ENCODE results near the gene TMEM39A. TPM values are rescaled to one million over a fixed set of nuclear protein-coding genes. Genes with fewer than 3 reads are reported as not detected.

TMEM39A gene
- total RNA-seq, 1 experiment from 2014 or later: 40.2 TPM

DNA sequence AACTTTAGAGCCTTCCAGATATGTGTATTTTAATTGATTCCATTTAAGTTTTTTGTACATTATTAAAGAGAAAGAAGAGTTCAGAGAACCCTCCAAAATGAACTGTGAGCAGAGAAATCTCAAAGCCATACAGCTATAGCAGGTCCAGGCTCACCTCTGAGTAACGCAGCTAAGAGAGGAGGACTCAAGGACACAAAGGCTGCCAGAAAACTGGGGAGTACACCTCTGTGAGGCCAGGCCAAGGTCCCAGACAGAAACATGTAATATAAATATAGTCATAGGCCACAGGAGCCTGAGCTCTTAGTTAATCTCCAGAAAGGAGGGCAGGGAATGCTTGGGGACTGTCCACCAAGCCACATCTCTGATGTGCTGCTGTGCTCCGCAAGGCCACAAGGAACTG, 66.5 kb downstream of the TMEM39A start:
- H3K4me1 ChIP-seq (ENCODE audit: control insufficient read depth in 1 of 2, insufficient read depth in 2 of 2, low read length in 2 of 2): no peaks in the 10 kb centered on the region
- no peak overlapping the region for H3K4me3 ChIP-seq (replicated peaks in 1 of 2; ENCODE audit: low read depth in 1 of 2, low read length in 2 of 2)
- H3K4me2 ChIP-seq (ENCODE audit: low read length): no peak overlapping the region
- H4K20me1 ChIP-seq (ENCODE audit: insufficient read depth): no peaks in the 10 kb centered on the region
- ATAC-seq: no peak
- CTCF ChIA-PET: interaction anchor here (2.4 kb wide), 1 partner anchor 23 kb away, joined by 7 read pairs; no protein-coding TSS in a partner anchor
- H3K9ac ChIP-seq (ENCODE audit: low read length): no peak overlapping the region
- POLR2A ChIA-PET: no interaction called here
- RAD21 ChIA-PET (ENCODE audit: low non-redundant PET in 1 of 2, low total read pairs in 2 of 2, uncharacterized antibody in 2 of 2, unreplicated experiment in 2 of 2): no interaction called here
- H3K9me3 ChIP-seq (ENCODE audit: control insufficient read depth in 1 of 2, insufficient read depth in 1 of 2, low read depth in 1 of 2, low read length in 2 of 2): no peaks in the 10 kb centered on the region
- H3K27me3 ChIP-seq (ENCODE audit: insufficient read depth, low read length): no peaks in the 10 kb centered on the region
- no peak for DNase-seq (ENCODE audit: low read depth, low spot score)
- H3K36me3 ChIP-seq (ENCODE audit: control insufficient read depth in 1 of 2, insufficient read depth in 2 of 2, low read length in 2 of 2): no peaks in the 10 kb centered on the region
- no peak overlapping the region for H3K27ac ChIP-seq (ENCODE audit: low read depth, low read length)
- no peaks in the 10 kb centered on the region for H3K9me2 ChIP-seq (ENCODE audit: insufficient read depth)
- TF ChIP-seq CEBPB (IDR thresholded peaks at IDR 0.05; ENCODE audit: low read depth) (no peak), SIN3A (IDR thresholded peaks at IDR 0.05; ENCODE audit: low read depth) (no peak), ZBTB33 (IDR thresholded peaks at IDR 0.05; ENCODE audit: extremely low read depth, insufficient replicate concordance, low read length) (no peak), ZFX (IDR thresholded peaks at IDR 0.05) (no peak), EGR1 (IDR thresholded peaks at IDR 0.05; ENCODE audit: low read depth) (no peak), TCF7L2 (IDR thresholded peaks at IDR 0.05; ENCODE audit: borderline replicate concordance, extremely low read depth, insufficient read depth, insufficient read length) (no peak), CTCF (IDR thresholded peaks at IDR 0.05 in 2 of 3, conservative IDR thresholded peaks at IDR 0.05 in 1 of 3; ENCODE audit: borderline replicate concordance in 1 of 3, insufficient read depth in 1 of 3, low read depth in 2 of 3, low read length in 2 of 3) (no peak), YY1 (IDR thresholded peaks at IDR 0.05; ENCODE audit: extremely low read depth, insufficient replicate concordance, low read depth, low read length) (no peak), ELF1 (IDR thresholded peaks at IDR 0.05; ENCODE audit: borderline replicate concordance, low read depth) (no peak), MAX (IDR thresholded peaks at IDR 0.05) (no peak), REST (IDR thresholded peaks at IDR 0.05; ENCODE audit: low read depth) (no peak), JUND (IDR thresholded peaks at IDR 0.05) (no peak), SP1 (IDR thresholded peaks at IDR 0.05; ENCODE audit: low read depth) (no peak), ZNF274 (IDR thresholded peaks at IDR 0.05; ENCODE audit: low read depth, low read length) (no peak), RAD21 (IDR thresholded peaks at IDR 0.05; ENCODE audit: low read depth) (no peak), EZH2 (IDR thresholded peaks at IDR 0.05) (no peak), POLR2AphosphoS5 (IDR thresholded peaks at IDR 0.05; ENCODE audit: low read depth, low read length) (no peak), SRF (IDR thresholded peaks at IDR 0.05; ENCODE audit: low read depth) (no peak), POLR2A (IDR thresholded peaks at IDR 0.05; ENCODE audit: borderline replicate concordance, extremely low read depth, insufficient read depth, insufficient read length) (no peak), CBX3 (IDR thresholded peaks at IDR 0.05; ENCODE audit: low read depth) (no peak)
- H3K79me2 ChIP-seq (ENCODE audit: insufficient read depth, low read length): no peaks in the 10 kb centered on the region
- BruUV-seq (replicated peaks): no TSS peak
- intact Hi-C loops (cut with micrococcal nuclease): no loop called here
- no peak overlapping the region for H2AFZ ChIP-seq (ENCODE audit: low read depth, low read length, poor library complexity, severe bottlenecking)
